Coronary artery (tissue), 2 donors: ENCODE data around the gene ANTXR1.

Experiments used
- DNase-seq: peaks from one replicate; pipeline ENCODE4 v3.0.0-alpha.2; 2017; ENCODE audit warnings: low spot score
- H3K27ac ChIP-seq, 2 donors: fragments of 200-600 bp; sonication (generic); one replicate each; pipeline ENCODE4 v1.5.1; 2016 to 2019
- H3K4me3 ChIP-seq: fragments of 200-600 bp; sonication (generic); 2 replicates; pipeline ENCODE4 v1.5.1; 2016; ENCODE audit warnings: mild to moderate bottlenecking, moderate library complexity
- TF ChIP-seq, protein P1 (sequence below): fragments of 200-600 bp; sonication (generic); IDR thresholded peaks from one replicate; pipeline ENCODE4 v1.5.1; 2019; ENCODE audit warnings: antibody characterized with exemption

ANTXR1 gene

DNA sequence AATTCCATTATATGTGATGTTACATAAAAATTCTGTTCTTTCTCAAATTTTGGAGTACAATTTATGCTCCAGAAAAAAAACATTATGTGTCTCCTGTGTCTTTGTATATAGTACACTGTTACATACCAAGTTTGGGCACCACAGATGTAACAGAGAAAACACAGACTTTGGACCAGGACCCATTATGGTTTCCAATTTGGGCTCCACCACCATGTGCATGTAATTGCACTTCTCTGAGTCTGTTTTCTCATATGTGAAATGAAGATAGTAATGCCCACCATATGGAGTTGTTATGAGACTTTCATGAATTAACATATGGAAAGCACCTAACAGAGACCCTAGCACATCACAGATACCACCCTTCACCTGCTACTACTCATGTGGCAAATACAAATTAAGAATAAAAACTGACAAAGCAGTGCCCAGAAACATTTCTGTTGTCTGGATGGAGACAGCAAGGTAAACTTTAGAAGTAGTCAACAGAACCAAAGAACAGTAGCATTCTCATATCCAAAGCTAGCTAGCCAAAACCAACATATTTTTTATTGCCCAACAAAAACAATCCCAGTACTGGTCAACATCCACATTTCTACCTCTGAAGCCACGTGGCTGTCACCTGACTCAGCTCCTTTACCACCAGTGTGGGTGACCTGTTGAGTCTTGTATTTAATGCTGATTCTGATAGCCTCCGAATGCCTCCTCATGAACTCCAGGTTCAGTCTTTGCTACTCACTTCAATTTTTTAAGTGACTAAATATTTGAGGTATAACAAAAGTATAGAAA is 42.9 kb downstream of the ANTXR1 start:
- no peak overlapping the region for H3K4me3 ChIP-seq
- no peak for DNase-seq

DNA sequence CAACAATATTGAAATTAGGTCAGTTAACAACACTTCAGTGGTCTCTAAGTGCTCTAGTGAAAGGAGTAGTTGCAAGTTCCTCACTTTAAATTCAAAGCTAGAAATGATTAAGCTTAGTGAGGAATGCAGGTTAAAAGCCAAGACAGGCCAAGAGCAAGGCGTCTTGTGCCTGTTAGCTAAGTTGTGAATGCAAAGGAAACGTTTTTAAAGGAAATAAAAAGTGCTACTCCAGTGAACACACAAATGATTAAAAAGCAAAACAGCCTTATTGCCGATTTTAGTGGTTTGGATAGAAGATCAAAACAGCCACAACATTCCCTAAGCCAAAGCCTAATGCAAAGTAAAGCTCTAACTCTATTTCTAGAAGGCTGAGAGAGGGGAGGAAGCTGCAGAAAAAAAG is 44.7 kb downstream of the ANTXR1 start:
- Histone ChIP-seq H3K27ac (peak overlapping the region; percentile 10 to 23), H3K4me3 (no peak overlapping the region)
- no peak for DNase-seq
- TF ChIP-seq, protein P1, sequence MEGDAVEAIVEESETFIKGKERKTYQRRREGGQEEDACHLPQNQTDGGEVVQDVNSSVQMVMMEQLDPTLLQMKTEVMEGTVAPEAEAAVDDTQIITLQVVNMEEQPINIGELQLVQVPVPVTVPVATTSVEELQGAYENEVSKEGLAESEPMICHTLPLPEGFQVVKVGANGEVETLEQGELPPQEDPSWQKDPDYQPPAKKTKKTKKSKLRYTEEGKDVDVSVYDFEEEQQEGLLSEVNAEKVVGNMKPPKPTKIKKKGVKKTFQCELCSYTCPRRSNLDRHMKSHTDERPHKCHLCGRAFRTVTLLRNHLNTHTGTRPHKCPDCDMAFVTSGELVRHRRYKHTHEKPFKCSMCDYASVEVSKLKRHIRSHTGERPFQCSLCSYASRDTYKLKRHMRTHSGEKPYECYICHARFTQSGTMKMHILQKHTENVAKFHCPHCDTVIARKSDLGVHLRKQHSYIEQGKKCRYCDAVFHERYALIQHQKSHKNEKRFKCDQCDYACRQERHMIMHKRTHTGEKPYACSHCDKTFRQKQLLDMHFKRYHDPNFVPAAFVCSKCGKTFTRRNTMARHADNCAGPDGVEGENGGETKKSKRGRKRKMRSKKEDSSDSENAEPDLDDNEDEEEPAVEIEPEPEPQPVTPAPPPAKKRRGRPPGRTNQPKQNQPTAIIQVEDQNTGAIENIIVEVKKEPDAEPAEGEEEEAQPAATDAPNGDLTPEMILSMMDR, result no peak

More for the DNA sequence above, 42.9 kb downstream of the ANTXR1 start:
- peak overlapping the region in 1 of 2 donors; percentile 10 for H3K27ac ChIP-seq
- TF ChIP-seq, protein P1, result no peak

DNA sequence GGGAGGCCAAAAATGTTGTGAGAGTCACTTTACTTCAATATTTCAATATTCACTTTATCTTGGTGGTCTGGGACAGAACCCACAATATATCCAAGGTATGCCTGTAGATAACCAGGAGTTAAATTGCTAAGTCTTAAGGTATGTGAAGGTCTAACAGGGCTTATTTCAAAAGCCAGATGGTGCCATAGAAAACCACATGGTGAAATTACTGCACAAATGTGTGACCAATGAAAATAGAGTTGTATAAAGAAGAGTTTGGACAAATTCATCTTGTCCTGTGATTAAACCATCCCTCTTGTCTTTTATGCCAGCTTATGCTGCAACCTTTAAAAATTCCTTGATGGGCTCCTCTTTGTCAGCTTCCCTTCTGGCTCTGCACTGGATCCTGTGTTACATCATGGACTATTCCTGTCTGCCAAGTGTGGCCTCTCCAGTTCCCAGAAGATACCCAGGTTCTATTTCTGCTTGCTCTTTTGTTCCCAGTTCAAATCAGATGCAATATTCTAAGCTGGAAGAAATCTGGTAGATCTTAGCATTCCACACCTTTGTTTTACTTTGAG is 46.8 kb downstream of the ANTXR1 start:
- TF ChIP-seq, protein P1, result no peak
- H3K27ac ChIP-seq, result peak overlapping the region in 1 of 2 donors; percentile 1
- H3K4me3 ChIP-seq, result no peak overlapping the region
- DNase-seq, result no peak

DNA sequence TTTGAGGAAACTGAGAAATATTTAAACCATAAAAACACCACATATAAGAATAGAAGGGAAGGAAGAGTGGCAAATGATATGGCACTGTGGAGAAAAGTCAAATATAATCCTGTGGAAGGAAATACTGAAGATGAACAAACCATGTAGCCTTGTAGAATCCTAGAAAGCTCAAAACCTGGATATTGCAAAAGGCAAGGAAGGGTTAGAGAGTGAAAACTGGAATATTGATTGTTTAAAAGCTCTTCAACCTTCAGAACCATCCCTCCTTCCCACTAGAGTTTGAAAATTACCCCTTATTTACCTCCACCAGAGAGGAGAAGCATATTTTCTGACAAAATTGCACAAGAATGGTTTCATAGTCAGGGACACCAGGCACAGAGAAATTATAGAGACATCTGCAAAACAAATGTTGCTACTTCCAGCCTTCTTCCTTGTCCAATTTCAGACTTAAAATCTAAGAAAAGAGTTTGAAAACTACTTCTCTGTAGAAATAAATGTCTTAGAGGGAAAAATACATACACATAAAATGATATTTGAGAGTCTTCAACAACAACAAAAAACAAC is 48.0 kb downstream of the ANTXR1 start:
- no peak for DNase-seq
- H3K27ac ChIP-seq, result peak overlapping the region in 1 of 2 donors; percentile 48
- TF ChIP-seq, protein P1, result no peak
- no peak overlapping the region for H3K4me3 ChIP-seq

DNA sequence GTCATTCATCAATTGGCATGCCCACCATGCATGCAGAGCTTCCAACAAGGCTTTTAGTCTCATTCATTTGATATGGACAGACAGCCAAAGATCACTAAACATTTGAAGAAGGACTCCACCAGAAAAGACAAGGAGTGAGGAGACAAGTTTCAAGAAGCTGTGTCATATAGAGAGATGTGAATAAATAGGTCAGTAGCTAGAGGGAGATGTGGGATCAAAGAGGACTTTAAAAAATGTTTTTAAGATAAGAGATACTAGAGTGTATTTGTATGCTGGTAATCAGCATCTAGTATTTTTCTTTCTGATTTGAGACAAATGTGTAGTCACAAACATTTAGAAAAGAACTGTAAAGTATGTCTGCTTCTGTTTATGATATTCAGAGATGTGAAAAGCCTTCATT is 48.5 kb downstream of the ANTXR1 start:
- H3K27ac ChIP-seq, result peak overlapping the region; percentile 36 to 60
- DNase-seq, result no peak

DNA sequence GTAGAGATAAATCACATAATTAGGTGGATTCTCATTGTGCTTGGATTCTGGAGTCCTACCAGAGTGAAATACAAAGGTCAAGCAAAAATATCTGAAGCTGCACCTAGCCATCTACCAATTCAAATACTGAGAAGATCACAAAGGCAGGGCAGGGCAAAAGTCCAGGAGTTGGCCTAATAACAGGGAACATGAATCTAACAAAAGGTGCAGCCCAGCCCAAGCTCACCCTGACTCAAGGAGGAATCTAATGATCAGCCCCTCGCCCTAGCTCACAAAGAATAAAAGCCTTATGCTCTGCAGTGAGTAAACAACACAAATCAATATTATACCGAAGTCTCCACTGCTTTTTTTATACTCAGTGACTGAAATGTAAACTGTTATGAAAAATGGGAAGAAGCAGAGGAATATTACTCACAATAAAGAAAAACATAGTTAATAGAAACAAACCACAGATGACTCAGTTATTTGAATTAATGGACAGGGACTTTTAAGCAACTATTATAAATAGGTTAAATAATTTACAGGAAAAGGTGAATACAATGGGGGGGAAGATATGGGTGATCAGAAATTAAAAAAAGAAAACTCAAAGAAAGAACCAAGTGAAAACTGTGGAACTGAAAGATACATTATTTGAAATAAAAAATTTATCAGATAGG is 49.5 kb downstream of the ANTXR1 start:
- Histone ChIP-seq H3K4me3 (no peak overlapping the region), H3K27ac (peak overlapping the region; percentile 36 to 60)
- DNase-seq, result no peak
- TF ChIP-seq, protein P1, result no peak

More for the DNA sequence above, 48.5 kb downstream of the ANTXR1 start:
- TF ChIP-seq, protein P1, result no peak
- H3K4me3 ChIP-seq, result no peak overlapping the region
